ENCODE data around the gene BCHE. TPM values are rescaled to one million over a fixed set of nuclear protein-coding genes. Genes with fewer than 3 reads are reported as not detected.

The BCHE gene
- 1 to 10 TPM; 1.6 to 5.4 TPM for total RNA-seq

DNA sequence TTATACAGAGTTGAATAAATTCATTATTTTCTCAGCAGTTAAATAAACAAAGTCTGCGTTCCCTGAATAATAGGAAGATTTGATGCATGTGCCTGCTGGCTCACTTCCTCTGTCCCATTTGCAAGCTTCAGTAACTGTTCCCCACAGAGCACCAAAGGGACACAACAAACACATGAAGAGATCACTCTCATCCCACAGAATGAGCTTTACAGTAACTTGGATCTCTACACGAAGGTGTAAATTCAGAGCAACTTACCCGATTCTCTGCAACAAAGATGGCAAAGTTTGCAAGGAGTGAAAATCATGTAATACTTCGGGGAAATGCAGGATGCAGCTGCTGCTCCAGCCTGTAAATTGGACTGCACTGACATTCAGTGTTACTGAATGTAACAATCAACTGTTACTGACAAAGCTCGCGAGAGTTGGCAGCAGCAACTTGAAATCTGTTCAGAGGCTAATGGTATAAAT is at the start of gene BCHE:
BCHE (minus strand) TSS at position 366 of the 468 bp plus-strand sequence. CDS start 6,390 bp downstream, outside the sequence.
- H3K9ac ChIP-seq (ENCODE audit: low read depth in 2 of 2, low read length in 2 of 2): no peak within 1 kb of the TSS
- H3K9me3 ChIP-seq: no peaks in the 10 kb centered on the region
- H3K4me3 ChIP-seq: no peak within 1 kb of the TSS
- no peaks in the 10 kb centered on the region for H3K36me3 ChIP-seq
- TF ChIP-seq, protein P1, sequence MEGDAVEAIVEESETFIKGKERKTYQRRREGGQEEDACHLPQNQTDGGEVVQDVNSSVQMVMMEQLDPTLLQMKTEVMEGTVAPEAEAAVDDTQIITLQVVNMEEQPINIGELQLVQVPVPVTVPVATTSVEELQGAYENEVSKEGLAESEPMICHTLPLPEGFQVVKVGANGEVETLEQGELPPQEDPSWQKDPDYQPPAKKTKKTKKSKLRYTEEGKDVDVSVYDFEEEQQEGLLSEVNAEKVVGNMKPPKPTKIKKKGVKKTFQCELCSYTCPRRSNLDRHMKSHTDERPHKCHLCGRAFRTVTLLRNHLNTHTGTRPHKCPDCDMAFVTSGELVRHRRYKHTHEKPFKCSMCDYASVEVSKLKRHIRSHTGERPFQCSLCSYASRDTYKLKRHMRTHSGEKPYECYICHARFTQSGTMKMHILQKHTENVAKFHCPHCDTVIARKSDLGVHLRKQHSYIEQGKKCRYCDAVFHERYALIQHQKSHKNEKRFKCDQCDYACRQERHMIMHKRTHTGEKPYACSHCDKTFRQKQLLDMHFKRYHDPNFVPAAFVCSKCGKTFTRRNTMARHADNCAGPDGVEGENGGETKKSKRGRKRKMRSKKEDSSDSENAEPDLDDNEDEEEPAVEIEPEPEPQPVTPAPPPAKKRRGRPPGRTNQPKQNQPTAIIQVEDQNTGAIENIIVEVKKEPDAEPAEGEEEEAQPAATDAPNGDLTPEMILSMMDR (IDR thresholded peaks at IDR 0.05): no peak
- no peak within 1 kb of the TSS for H3K27ac ChIP-seq
- intact Hi-C loops (cut with DNase I): no loop called here
- no peaks in the 10 kb centered on the region for H3K27me3 ChIP-seq
- DNase-seq: no peak
- no peaks in the 10 kb centered on the region for H3K4me1 ChIP-seq

DNA sequence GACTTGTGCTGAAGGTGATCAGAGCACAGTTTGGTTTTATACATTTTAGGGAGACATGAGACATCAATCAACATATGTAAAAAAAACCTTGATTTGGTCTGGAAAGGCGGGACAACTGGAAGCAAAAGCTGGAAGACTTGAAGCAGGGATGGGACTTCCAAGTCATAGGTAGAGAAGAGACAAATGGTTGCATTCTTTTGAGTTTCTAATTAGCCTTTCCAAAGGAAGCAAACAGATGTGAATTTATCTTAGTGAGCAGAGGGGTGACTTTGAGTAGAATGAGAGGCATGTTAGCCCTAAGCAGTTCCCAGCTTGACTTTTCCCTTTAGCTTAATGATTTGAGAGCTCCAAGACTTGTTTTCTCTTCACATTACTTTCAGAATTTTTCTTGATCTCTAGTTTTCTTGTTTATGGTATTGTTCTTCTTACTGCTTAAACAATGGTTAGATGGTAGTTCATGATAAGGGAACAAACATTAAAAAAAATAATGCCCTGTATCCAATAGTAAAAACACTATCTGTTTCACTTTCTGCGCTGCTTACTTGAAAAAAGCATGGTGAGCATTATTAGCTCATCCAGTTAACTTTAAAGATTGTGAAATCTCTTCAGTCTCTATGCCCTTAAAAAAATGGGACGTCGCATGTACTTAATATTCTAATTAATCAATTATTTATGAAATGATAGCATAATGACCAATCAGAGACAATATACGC is 48.5 kb upstream of the BCHE start:
- no peak for DNase-seq
- Histone ChIP-seq H3K27ac (no peak overlapping the region), H3K9ac (ENCODE audit: low read depth in 2 of 2, low read length in 2 of 2) (no peak overlapping the region), H3K9me3 (no peaks in the 10 kb centered on the region), H3K4me1 (no peaks in the 10 kb centered on the region), H3K27me3 (no peaks in the 10 kb centered on the region), H3K4me3 (no peak overlapping the region), H3K36me3 (no peaks in the 10 kb centered on the region)
- intact Hi-C loops (cut with DNase I): no loop called here
- TF ChIP-seq, protein P1 (IDR thresholded peaks at IDR 0.05): no peak

DNA sequence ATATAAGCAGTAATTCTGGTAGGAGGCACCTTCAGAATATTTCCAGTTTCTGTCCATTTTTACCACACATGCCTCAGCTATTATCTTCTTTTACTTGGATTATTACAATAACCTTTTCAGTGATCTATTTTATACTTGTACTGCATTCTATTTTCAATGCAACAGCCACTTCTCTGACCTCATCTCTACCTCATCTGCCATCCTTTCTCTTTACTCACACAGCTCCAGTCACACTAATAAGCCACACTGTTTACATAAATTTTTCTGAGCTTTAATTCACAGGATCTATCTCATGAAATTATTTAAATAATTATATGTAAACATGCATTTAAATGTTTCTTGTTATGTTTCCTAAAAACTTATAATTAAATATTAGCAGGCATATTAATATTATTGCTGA is 47.3 kb upstream of the BCHE start:
- Histone ChIP-seq H3K4me1 (no peaks in the 10 kb centered on the region), H3K4me3 (no peak overlapping the region), H3K27me3 (no peaks in the 10 kb centered on the region), H3K27ac (no peak overlapping the region), H3K9me3 (no peaks in the 10 kb centered on the region), H3K9ac (ENCODE audit: low read depth in 2 of 2, low read length in 2 of 2) (no peak overlapping the region), H3K36me3 (no peaks in the 10 kb centered on the region)
- TF ChIP-seq, protein P1 (IDR thresholded peaks at IDR 0.05): no peak
- intact Hi-C loops (cut with DNase I): no loop called here
- no peak for DNase-seq

DNA sequence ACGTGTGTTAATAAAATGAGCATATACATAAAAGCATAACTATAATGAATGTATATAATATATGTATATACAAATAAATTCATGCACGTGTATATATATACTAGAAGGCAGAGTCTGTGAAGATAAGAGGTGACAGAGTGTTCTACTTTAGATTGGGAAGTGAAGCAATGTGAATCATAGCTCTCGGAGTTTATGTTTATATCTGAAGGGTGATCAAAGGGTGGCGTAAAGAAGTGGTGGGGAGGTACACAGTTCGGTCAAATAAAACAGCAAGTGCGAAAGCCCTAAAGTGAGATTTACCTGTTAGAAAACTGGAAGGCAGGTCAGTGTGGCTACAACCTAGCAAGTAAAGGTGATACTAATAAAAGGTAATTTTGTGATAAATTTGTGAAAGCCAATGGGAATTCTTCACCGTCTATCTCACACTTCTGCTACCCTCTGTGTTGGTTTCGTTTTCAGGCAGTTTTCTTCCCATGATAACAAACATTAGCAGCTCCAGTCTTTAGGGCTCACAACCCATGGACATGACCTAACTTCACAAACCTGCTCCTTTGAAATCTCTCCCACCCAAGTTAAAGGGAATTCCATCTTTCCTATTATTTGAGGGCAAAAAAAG is 46.7 kb upstream of the BCHE start:
- intact Hi-C loops (cut with DNase I): no loop called here
- no peaks in the 10 kb centered on the region for H3K4me1 ChIP-seq
- H3K27ac ChIP-seq: no peak overlapping the region
- no peak overlapping the region for H3K4me3 ChIP-seq
- TF ChIP-seq, protein P1 (IDR thresholded peaks at IDR 0.05): no peak
- H3K36me3 ChIP-seq: no peaks in the 10 kb centered on the region
- DNase-seq: no peak
- H3K9ac ChIP-seq (ENCODE audit: low read depth in 2 of 2, low read length in 2 of 2): no peak overlapping the region
- H3K27me3 ChIP-seq: no peaks in the 10 kb centered on the region
- H3K9me3 ChIP-seq: no peaks in the 10 kb centered on the region

DNA sequence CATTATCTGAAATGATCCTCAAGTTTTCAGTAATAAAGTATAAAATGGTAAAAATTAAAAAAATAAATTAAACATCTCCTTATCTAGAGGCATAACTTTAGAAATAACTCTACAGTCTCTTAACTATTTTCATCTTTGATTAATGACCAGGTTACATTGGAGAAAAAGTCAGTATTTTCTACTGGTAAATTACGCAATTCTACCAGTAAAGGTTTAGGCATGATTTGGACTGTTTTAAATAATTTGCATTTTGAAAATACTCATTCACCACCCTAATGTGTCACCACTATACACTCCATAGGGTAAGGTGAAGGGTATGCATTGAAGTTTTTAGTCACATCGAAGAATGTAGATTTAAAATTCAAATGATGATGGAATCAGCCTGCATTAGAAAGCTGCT is 45.9 kb upstream of the BCHE start:
- intact Hi-C loops (cut with DNase I): no loop called here

More for the DNA sequence above, 45.9 kb upstream of the BCHE start:
- Histone ChIP-seq H3K4me3 (no peak overlapping the region), H3K36me3 (no peaks in the 10 kb centered on the region), H3K9ac (ENCODE audit: low read depth in 2 of 2, low read length in 2 of 2) (no peak overlapping the region), H3K27me3 (no peaks in the 10 kb centered on the region), H3K9me3 (no peaks in the 10 kb centered on the region), H3K27ac (no peak overlapping the region), H3K4me1 (no peaks in the 10 kb centered on the region)
- TF ChIP-seq, protein P1 (IDR thresholded peaks at IDR 0.05): no peak
- no peak for DNase-seq
